HG03097 (cell line): ENCODE data around the gene ITPKC.

ENCODE experiments used
- ATAC-seq: cut with Tn5 transposase; IDR thresholded peaks from one replicate; pipeline ENCODE4 v1.9.1; 2021; ENCODE audit not compliant: unreplicated experiment, low FRiP score

ITPKC gene

GRCh38 chr19:40690050-40690692 lies 26.7 kb upstream of the ITPKC start, which contains the start of gene NUMBL:
Gene NUMBL, minus strand, starts transcription at chr19:40690651. Its CDS starts 168 bp downstream, at chr19:40690483.
- ATAC-seq: peak; percentile 49

GRCh38 chr19:40690693-40691420 lies 26.1 kb upstream of the ITPKC start:
- peak; percentile 41 for ATAC-seq

- ATAC-seq: no peak
Measured at GRCh38 chr19:40691421-40692211, 25.3 kb upstream of the ITPKC start.

- no peak for ATAC-seq
Measured at GRCh38 chr19:40692212-40692551, 24.7 kb upstream of the ITPKC start.

GRCh38 chr19:40693150-40693788 lies 23.6 kb upstream of the ITPKC start:
- no peak for ATAC-seq

- ATAC-seq: no peak
Measured at GRCh38 chr19:40693896-40694295, 23.0 kb upstream of the ITPKC start.

- no peak for ATAC-seq
Measured at GRCh38 chr19:40695881-40696280, 21.0 kb upstream of the ITPKC start.

- ATAC-seq: no peak
Measured at GRCh38 chr19:40697007-40697406, 19.9 kb upstream of the ITPKC start.

GRCh38 chr19:40700083-40700482 lies 16.8 kb upstream of the ITPKC start:
- ATAC-seq: no peak

- no peak for ATAC-seq
Measured at GRCh38 chr19:40701758-40702157, 15.2 kb upstream of the ITPKC start.

GRCh38 chr19:40702337-40703012 lies 14.4 kb upstream of the ITPKC start:
- no peak for ATAC-seq

- ATAC-seq: no peak
Measured at GRCh38 chr19:40703029-40703755, 13.7 kb upstream of the ITPKC start.

GRCh38 chr19:40704491-40705361 lies 12.2 kb upstream of the ITPKC start:
- ATAC-seq: no peak

- ATAC-seq: no peak
Measured at GRCh38 chr19:40705362-40705651, 11.6 kb upstream of the ITPKC start.

GRCh38 chr19:40705950-40706619 lies 10.8 kb upstream of the ITPKC start:
- no peak for ATAC-seq

- ATAC-seq: no peak
Measured at GRCh38 chr19:40707615-40708014, 9.3 kb upstream of the ITPKC start.

GRCh38 chr19:40709817-40710216 lies 7.1 kb upstream of the ITPKC start:
- ATAC-seq: no peak

GRCh38 chr19:40713939-40714338 lies 3.0 kb upstream of the ITPKC start:
- ATAC-seq: no peak
